D721Med (cell line): Measurements from ENCODE around the gene POC5.

Source experiments
- DNase-seq: peaks from one replicate; pipeline ENCODE4 v3.0.0; 2011; ENCODE audit warnings: low spot score; ENCODE audit not compliant: insufficient read length
- FAIRE-seq: peaks from 2 replicates; lab custom pipeline; 2011; peaks lifted over from hg19 to GRCh38; lab: Jason Lieb, UNC
- CTCF ChIP-seq: IDR thresholded peaks from 2 replicates; pipeline ENCODE4 v1.5.1; 2012; ENCODE audit warnings: mild to moderate bottlenecking, control low read depth; ENCODE audit not compliant: insufficient read depth; ENCODE audit errors: missing control alignments

POC5 gene

GRCh38 chr5:75720882-75721281, 3.6 kb upstream of the POC5 start:
- no peak for TF ChIP-seq CTCF
- no peak for FAIRE-seq
- DNase-seq, result no peak

- no peak for DNase-seq
- no peak for FAIRE-seq
- TF ChIP-seq CTCF, result no peak
These were observed 539 bp downstream of the POC5 start for GRCh38 chr5:75716715-75717081.

GRCh38 chr5:75712091-75712490, 5.1 kb downstream of the POC5 start:
- DNase-seq (no peak), FAIRE-seq (no peak)
- TF ChIP-seq CTCF, result no peak

- no peak for TF ChIP-seq CTCF
- DNase-seq (no peak), FAIRE-seq (no peak)
These were observed 6.1 kb downstream of the POC5 start for GRCh38 chr5:75711151-75711550.

- FAIRE-seq (no peak), DNase-seq (no peak)
- TF ChIP-seq CTCF, result no peak
These were observed 6.6 kb downstream of the POC5 start for GRCh38 chr5:75710637-75711036.

- TF ChIP-seq CTCF, result no peak
- DNase-seq, result no peak
- no peak for FAIRE-seq
These were observed 9.2 kb downstream of the POC5 start for GRCh38 chr5:75707911-75708509.

GRCh38 chr5:75706775-75707174, 10.5 kb downstream of the POC5 start:
- DNase-seq, result no peak
- no peak for FAIRE-seq
- no peak for TF ChIP-seq CTCF
